ENCODE measurements around the gene TMEM143.

TMEM143 gene

DNA sequence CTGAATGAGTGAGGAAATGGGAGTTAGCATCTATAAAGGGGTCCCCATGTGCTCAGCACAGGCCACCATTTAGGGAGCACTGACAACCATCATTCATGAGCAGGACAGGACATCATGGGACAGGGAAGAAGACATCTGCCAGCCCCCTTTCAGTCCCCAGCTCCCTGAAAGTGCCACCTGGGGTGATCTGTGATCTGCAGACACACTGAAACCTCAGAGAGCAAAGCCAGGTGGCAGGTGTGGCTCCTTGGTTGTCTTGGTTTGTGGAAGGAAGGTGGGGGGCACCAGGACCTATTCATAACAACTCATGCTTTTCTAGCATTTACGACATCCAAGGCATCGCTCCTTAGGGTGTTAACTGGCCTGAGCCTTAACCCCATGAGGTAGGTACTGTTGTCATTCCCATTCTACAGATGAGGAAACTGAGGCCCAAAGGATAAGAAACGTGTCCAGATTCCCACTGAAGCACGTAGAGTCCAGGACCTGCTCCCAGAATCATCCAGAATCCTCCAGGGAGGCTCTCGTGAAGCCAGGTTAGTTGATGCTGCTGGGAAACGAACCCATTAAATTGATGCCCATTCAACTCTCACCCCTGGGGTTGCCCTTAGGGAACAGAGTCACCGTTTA lies 21.8 kb upstream of the TMEM143 start:
- peaks cover 22% of the 10 kb centered on the region for H3K36me3 ChIP-seq (ENCODE audit: control insufficient read depth, insufficient read depth, low read length)
- TF ChIP-seq, protein P1, sequence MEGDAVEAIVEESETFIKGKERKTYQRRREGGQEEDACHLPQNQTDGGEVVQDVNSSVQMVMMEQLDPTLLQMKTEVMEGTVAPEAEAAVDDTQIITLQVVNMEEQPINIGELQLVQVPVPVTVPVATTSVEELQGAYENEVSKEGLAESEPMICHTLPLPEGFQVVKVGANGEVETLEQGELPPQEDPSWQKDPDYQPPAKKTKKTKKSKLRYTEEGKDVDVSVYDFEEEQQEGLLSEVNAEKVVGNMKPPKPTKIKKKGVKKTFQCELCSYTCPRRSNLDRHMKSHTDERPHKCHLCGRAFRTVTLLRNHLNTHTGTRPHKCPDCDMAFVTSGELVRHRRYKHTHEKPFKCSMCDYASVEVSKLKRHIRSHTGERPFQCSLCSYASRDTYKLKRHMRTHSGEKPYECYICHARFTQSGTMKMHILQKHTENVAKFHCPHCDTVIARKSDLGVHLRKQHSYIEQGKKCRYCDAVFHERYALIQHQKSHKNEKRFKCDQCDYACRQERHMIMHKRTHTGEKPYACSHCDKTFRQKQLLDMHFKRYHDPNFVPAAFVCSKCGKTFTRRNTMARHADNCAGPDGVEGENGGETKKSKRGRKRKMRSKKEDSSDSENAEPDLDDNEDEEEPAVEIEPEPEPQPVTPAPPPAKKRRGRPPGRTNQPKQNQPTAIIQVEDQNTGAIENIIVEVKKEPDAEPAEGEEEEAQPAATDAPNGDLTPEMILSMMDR (IDR thresholded peaks at IDR 0.05; ENCODE audit: insufficient read depth, low read length, poor library complexity, severe bottlenecking), result no peak
- DNase-seq (ENCODE audit: extremely low read depth, insufficient read length), result no peak
- no peak overlapping the region for H3K4me3 ChIP-seq (replicated peaks; ENCODE audit: low read depth, low read length)
- H3K27me3 ChIP-seq (replicated peaks; ENCODE audit: control insufficient read depth, insufficient read depth, low read length), result no peaks in the 10 kb centered on the region

DNA sequence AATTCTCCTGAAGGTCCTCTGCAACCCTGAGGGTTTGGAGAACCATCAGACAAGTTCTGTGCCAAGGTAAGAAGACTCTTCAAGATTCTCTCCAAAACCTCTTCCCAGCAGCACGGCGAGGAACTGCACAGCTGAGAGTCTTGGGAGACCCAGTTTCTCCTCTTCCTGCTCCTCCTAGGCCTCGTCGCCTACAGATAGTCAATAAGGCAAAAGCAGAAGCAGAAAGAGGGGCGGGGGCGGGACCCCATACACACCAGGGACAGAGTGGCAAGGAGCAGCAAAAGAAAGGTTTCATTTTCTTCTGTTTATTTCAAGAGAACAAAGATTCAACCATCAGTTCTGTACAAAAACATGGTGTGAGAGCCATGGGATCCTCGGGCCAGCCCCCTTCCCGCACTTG lies 18.5 kb upstream of the TMEM143 start:
- Histone ChIP-seq H3K27me3 (replicated peaks; ENCODE audit: control insufficient read depth, insufficient read depth, low read length) (no peaks in the 10 kb centered on the region), H3K36me3 (ENCODE audit: control insufficient read depth, insufficient read depth, low read length) (peaks cover 19% of the 10 kb centered on the region), H3K4me3 (replicated peaks; ENCODE audit: low read depth, low read length) (no peak overlapping the region)
- TF ChIP-seq, protein P1 (IDR thresholded peaks at IDR 0.05; ENCODE audit: insufficient read depth, low read length, poor library complexity, severe bottlenecking), result no peak
- no peak for DNase-seq (ENCODE audit: extremely low read depth, insufficient read length)

DNA sequence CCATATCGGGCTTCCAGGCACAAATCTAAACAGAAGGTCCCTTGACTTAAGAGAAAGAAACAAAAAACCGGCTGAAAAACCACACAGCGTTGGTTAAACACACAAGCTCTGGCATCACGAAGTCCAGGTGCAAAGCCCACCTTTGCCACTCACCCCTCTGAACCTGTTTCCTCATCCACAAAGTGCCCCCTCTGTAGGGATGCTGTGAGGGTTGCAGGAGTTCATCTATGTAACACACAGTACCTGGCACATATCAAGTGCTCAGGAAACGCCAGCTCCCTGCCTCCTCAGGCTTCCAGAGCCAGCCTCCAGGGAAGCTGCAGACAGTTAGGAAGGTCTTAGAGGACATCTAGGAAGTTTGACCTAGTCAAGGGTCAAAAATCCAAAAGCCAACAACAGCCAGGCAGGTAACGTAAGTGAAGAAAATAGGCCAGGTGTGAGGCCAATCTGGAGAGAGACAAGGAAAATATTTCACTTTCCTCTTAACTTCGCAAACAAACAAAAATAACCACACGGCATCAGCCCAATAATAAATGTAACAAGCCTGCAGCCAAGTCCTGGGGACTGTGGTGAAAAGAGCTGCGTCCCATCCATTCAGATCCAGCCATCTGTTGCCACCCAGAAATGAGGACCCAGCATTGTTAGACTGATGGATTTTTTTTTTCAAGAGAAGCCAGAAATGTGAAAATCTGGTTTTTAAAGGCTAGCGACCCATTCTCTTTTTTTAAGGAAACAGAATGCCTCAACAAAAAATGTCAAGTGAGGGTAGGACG lies 17.6 kb upstream of the TMEM143 start:
- H3K36me3 ChIP-seq (ENCODE audit: control insufficient read depth, insufficient read depth, low read length), result peaks cover 17% of the 10 kb centered on the region
- no peak for DNase-seq (ENCODE audit: extremely low read depth, insufficient read length)
- H3K4me3 ChIP-seq (replicated peaks; ENCODE audit: low read depth, low read length), result no peak overlapping the region
- TF ChIP-seq, protein P1 (IDR thresholded peaks at IDR 0.05; ENCODE audit: insufficient read depth, low read length, poor library complexity, severe bottlenecking), result no peak
- no peaks in the 10 kb centered on the region for H3K27me3 ChIP-seq (replicated peaks; ENCODE audit: control insufficient read depth, insufficient read depth, low read length)

DNA sequence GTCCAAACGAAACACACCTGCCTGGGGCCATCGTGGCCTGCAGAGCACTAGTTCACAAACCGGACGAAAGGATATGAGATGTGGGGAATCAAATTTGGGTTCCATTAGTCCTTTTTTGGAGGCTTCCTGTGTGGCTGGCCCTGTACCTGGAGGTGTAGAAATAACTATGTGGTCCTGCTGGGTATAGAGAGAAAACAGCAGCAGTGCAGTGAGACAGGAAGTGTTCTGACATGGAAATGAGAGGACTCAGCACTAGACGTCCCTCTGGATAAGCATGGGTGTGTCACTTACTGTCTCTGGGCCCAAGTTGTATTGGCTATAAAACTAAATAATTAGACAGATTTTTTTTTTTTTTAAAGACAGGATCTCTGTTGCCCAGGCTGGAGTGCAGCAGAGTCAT lies 15.3 kb upstream of the TMEM143 start:
- H3K4me3 ChIP-seq (replicated peaks; ENCODE audit: low read depth, low read length), result no peak overlapping the region
- TF ChIP-seq, protein P1 (IDR thresholded peaks at IDR 0.05; ENCODE audit: insufficient read depth, low read length, poor library complexity, severe bottlenecking), result no peak
- peaks cover 6% of the 10 kb centered on the region for H3K36me3 ChIP-seq (ENCODE audit: control insufficient read depth, insufficient read depth, low read length)
- no peaks in the 10 kb centered on the region; the same call in 1 of the 2 replicates for H3K27me3 ChIP-seq (replicated peaks; ENCODE audit: control insufficient read depth, insufficient read depth, low read length)
- no peak for DNase-seq (ENCODE audit: extremely low read depth, insufficient read length)

DNA sequence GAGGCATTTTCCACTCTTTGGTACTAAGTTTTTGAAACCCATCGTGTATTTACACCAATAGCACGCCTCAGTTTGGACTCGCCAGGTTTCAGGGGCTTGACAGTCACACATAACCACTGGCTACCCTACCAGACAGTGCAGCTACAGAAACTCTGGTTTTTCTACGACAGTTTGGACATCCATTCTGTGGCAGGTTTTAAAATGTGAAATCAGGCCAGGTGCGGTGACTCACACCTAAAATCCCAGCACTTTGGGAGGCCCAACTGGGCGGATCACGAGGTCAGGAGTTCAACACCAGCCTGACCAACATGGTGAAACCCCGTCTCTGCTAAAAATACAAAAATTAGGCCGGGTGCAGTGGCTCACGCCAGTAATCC lies 14.4 kb upstream of the TMEM143 start:
- DNase-seq (ENCODE audit: extremely low read depth, insufficient read length), result no peak
- TF ChIP-seq, protein P1 (IDR thresholded peaks at IDR 0.05; ENCODE audit: insufficient read depth, low read length, poor library complexity, severe bottlenecking), result no peak
- H3K36me3 ChIP-seq (ENCODE audit: control insufficient read depth, insufficient read depth, low read length), result peaks cover 5% of the 10 kb centered on the region
- H3K4me3 ChIP-seq (replicated peaks; ENCODE audit: low read depth, low read length), result no peak overlapping the region
- H3K27me3 ChIP-seq (replicated peaks; ENCODE audit: control insufficient read depth, insufficient read depth, low read length), result no peaks in the 10 kb centered on the region; the same call in 1 of the 2 replicates

Measured in GM06990 (cell line).